ENCODE results near the gene MOB2. TPM values are rescaled to one million over a fixed set of nuclear protein-coding genes. Genes with fewer than 3 reads are reported as not detected.

Gene MOB2
- total RNA-seq, 4 donors from 2014 or later, result 59.6 to 103 (median 87.8) TPM

- Histone ChIP-seq H3K27me3 (no peaks in the 10 kb centered on the region), H3K9me3 (no peaks in the 10 kb centered on the region), H3K36me3 (peaks cover 0 to 9% of the 10 kb centered on the region in 2 donors), H3K27ac (peak overlapping the region; percentile 83 to 93 (median 90)), H3K4me1 (peaks cover 0 to 69% (median 31%) of the 10 kb centered on the region in 3 donors), H3K4me3 (peak overlapping the region in 1 of 2 donors; percentile 50)
- peak; percentile 70 for ATAC-seq
- WGBS, 2 donors (ENCODE audit: low coverage in 1 of 2), result 30 to 50% methylated on average over 7 of the region's 18 CpGs
- TF ChIP-seq POLR2AphosphoS5 (IDR thresholded peaks at IDR 0.05), result peak; percentile 61
- TF ChIP-seq POLR2A (IDR thresholded peaks at IDR 0.05), result no peak
- TF ChIP-seq CTCF (IDR thresholded peaks at IDR 0.05), result peak in 3 of 4 experiments; percentile 45 to 55 (median 50)
- TF ChIP-seq EP300 (IDR thresholded peaks at IDR 0.05), result no peak
These were observed 28.0 kb downstream of the MOB2 start for GRCh38 chr11:1458340-1459218.

- TF ChIP-seq EP300 (IDR thresholded peaks at IDR 0.05) (no peak), CTCF (IDR thresholded peaks at IDR 0.05) (no peak), POLR2A (IDR thresholded peaks at IDR 0.05) (no peak), POLR2AphosphoS5 (IDR thresholded peaks at IDR 0.05) (no peak)
- Histone ChIP-seq H3K4me3 (no peak overlapping the region), H3K36me3 (peaks cover 0 to 2% of the 10 kb centered on the region in 2 donors), H3K27ac (peak overlapping the region in 3 of 4 donors; percentile 87 to 93 (median 93)), H3K27me3 (no peaks in the 10 kb centered on the region), H3K9me3 (no peaks in the 10 kb centered on the region), H3K4me1 (peaks cover 0 to 70% (median 31%) of the 10 kb centered on the region in 3 donors)
- 80% methylated on average over 1 of the region's 18 CpGs; no CpG with 5 or more reads in 1 of the 2 donors for WGBS, 2 donors (ENCODE audit: low coverage in 1 of 2)
- ATAC-seq, result no peak
These were observed 28.7 kb downstream of the MOB2 start for GRCh38 chr11:1457856-1458255.

- no peak for TF ChIP-seq POLR2AphosphoS5 (IDR thresholded peaks at IDR 0.05)
- TF ChIP-seq CTCF (IDR thresholded peaks at IDR 0.05), result no peak
- no peak for TF ChIP-seq EP300 (IDR thresholded peaks at IDR 0.05)
- no peak for TF ChIP-seq POLR2A (IDR thresholded peaks at IDR 0.05)
- H3K4me1 ChIP-seq, result peaks cover 0 to 70% (median 31%) of the 10 kb centered on the region in 3 donors
- peak overlapping the region in 2 of 4 donors; percentile 93 for H3K27ac ChIP-seq
- H3K9me3 ChIP-seq, result no peaks in the 10 kb centered on the region
- ATAC-seq, result no peak
- no peaks in the 10 kb centered on the region for H3K36me3 ChIP-seq
- WGBS, 2 donors (ENCODE audit: low coverage in 1 of 2), result no CpG with 5 or more reads among the region's 13 CpGs
- no peaks in the 10 kb centered on the region for H3K27me3 ChIP-seq
- H3K4me3 ChIP-seq, result no peak overlapping the region
These were observed 29.3 kb downstream of the MOB2 start for GRCh38 chr11:1457326-1457680.

- peak overlapping the region in 1 of 4 donors; percentile 11 for H3K27ac ChIP-seq
- no peaks in the 10 kb centered on the region for H3K9me3 ChIP-seq
- no peak for ATAC-seq
- H3K4me1 ChIP-seq, result peaks cover 0 to 65% (median 31%) of the 10 kb centered on the region in 3 donors
- H3K4me3 ChIP-seq, result no peak overlapping the region
- no peaks in the 10 kb centered on the region for H3K27me3 ChIP-seq
- no peaks in the 10 kb centered on the region for H3K36me3 ChIP-seq
- TF ChIP-seq POLR2A (IDR thresholded peaks at IDR 0.05), result no peak
- TF ChIP-seq POLR2AphosphoS5 (IDR thresholded peaks at IDR 0.05), result no peak
- no peak for TF ChIP-seq CTCF (IDR thresholded peaks at IDR 0.05)
- TF ChIP-seq EP300 (IDR thresholded peaks at IDR 0.05), result no peak
- no CpG with 5 or more reads among the region's 44 CpGs for WGBS, 2 donors (ENCODE audit: low coverage in 1 of 2)
These were observed 29.8 kb downstream of the MOB2 start for GRCh38 chr11:1456596-1457325.

Measured in gastroesophageal sphincter (tissue), 4 donors.